Renal cortex interstitium (tissue), 11 donors: ENCODE data around the gene IFITM2. TPM values are rescaled to one million over a fixed set of nuclear protein-coding genes. Genes with fewer than 3 reads are reported as not detected.
"Not testable (repeated sequence)": the region's sequence is repeated elsewhere in the genome, so short reads cannot be mapped to it uniquely, and the experiment has no call there.

Experiments
- DNase-seq, 11 donors: peaks; one replicate each; pipeline ENCODE4 v3.0.0-alpha.2; 2013; ENCODE audit warnings: low read depth in 9 of 11, low spot score in 4 of 11; ENCODE audit errors: extremely low read depth in 1 of 11
- polyA plus RNA-seq, 3 donors: library from polyadenylated mRNA; unstranded; fragments of 120-200 nt; gene quantifications; one replicate each; pipeline ENCODE4 v1.2.1, GENCODE V29; 2013; ENCODE audit not compliant: insufficient read length in 3 of 3

IFITM2 gene
- polyA plus RNA-seq, 3 donors = 176 to 248 (median 216) TPM

DNA sequence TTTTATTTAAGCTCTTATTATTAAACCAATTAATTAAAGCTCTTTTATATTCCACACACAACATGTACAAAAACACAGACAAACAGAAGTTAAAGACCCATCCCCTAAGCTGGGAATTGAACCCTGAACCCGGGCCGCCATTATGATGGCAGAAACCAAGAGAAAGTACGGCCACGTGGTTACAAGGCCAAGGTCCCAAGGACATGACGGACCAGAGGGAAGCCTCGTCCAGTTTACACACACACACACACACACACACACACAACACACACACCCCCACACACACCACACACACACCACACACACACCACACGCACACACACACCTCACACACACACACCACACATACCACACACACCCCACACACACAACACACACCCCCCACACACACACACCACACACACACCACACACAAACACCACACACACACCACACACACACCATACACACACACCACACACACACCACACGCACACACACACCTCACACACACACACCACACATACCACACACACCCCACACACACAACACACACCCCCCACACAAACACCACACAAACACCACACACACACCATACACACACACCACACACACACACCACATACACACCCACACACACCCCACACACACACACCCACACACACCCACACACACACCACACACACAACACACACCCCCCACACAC, 41.8 kb downstream of the IFITM2 start:
- not testable (repeated sequence) for DNase-seq

DNA sequence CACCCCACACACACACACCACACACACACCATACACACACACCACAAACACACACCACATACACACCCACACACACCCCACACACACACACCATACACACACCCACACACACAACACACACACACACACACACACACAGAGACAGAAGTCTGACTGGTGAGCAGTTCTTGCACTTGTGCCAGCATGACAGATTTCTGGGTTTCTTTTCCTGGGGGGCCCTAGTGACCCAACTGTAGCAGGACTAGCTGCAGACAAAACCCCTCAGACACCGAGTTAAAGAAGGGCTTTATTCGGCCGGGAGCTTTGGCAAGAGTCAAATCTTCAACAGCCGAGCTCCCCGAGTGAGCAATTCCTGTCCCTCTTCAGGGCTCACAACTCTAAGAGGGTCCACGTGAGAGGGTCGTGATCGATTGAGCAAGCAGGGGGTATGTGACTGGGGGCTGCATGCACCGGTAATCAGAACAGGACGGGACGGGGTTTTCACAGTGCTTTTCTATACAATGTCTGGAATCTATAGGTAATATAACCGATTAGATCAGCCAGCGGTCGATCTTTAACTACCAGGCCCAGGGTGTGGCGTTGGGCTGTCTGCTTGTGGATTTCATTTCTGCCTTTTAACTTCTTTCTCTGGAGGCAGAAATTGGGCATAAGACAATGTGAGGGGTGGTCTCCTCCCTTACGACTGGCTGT, 42.6 kb downstream of the IFITM2 start:
- not testable (repeated sequence) for DNase-seq

DNA sequence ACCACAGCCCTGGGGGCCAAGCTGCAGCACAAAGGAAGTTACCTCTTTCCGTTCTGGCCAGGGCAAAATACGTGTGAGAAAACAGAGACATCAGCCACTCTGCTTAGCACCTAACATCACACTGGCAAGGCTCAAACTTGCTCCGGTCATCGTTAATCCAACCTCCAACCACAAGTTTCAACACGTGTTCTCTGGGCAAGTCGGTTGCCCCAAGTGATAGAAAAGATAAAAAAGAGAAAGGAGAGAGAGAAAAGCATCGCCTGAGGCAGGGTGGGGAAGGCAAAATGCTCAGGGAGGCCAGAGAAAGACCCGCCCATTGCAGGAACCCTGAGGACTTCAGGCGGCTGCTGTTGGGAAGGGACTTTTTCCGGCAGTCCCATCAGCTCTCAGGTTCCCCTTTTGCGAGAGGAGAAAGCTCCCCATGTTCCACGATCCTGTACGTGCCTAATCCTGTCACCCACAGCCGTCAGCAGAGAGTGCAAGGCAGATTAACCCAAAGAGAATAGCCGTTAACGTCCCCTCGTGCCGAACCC, 43.2 kb downstream of the IFITM2 start:
- DNase-seq = no peak

DNA sequence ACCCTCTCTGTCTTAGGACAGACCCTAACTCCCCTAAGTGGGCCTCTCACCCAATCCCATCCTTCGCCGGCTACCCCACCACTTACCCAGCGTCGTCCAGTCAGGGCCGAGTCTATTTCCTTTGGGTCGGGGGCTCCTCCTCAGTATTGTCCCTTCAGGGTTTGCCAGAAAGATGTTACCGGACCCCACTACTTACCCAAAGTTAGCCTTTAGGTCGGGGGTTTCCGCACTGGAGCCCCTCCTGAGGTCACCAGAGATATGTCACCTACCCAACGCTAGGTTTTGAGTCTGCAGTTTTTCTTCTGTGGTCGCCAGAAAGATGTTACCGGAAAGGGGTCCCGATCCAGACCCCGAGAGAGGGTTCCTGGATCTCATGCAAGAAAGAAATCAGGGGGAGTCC, 43.8 kb downstream of the IFITM2 start:
- no peak for DNase-seq

DNA sequence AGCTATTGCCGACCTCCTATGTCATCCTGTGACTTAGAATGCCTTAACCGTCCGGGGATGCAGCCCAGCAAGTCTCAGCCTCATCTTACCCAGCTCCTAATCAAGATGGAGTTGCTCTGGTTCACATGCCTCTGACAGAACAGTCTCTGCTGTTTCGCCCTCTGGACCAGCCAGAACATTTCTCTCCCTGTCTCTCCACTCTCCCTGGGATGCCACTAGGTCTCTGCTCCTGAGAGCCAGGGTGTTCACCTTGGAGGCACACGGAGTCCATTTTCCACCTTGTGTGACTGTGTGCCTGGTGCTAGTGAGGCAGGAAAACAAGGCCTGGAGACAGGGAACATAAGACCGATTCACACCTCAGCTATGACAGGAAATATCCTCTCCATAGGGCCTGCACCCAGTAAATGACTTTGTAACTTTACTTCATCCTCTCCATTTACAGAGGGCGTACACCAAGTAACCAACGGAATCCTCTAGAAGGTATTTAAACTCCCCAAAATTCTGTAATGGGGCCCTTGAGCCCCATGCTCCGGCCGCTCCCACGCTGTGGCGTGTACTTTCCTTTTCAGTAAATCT, 44.9 kb downstream of the IFITM2 start:
- DNase-seq = no peak

DNA sequence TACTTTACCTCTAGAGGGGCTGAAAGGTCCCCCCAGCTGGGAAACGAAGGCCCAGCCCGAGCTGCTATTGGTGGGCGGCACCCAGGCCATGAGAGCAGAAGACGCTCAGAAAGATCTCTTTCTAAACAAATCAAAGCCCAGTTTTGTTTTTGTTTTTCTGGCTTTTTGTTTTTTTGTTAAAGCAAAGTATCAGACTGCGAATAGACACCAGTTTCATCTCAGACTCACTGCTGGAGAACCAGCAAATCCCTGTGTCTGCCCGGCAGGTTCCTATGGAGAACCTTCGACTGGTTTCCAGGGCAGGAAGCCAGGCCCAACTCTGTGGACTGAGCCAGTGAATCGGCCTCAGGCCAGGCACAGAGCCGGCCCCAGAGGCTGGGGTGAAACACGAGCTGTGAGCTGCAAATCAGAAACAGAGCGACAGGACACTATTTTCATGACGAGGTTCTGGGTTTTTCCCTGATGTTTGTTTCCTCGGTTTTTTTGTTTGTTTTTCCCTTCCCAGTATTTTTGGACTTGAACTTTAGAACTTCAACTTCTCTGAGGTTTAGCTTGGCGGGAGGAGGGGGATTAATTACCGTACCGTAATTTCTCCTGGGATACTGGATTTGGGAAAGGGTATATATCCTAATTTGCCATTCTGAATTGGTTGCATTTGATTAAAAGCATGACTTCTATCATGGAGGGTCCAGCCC, 45.7 kb downstream of the IFITM2 start:
- peak in 5 of 11 donors; percentile 58 to 80 (median 70) for DNase-seq

DNA sequence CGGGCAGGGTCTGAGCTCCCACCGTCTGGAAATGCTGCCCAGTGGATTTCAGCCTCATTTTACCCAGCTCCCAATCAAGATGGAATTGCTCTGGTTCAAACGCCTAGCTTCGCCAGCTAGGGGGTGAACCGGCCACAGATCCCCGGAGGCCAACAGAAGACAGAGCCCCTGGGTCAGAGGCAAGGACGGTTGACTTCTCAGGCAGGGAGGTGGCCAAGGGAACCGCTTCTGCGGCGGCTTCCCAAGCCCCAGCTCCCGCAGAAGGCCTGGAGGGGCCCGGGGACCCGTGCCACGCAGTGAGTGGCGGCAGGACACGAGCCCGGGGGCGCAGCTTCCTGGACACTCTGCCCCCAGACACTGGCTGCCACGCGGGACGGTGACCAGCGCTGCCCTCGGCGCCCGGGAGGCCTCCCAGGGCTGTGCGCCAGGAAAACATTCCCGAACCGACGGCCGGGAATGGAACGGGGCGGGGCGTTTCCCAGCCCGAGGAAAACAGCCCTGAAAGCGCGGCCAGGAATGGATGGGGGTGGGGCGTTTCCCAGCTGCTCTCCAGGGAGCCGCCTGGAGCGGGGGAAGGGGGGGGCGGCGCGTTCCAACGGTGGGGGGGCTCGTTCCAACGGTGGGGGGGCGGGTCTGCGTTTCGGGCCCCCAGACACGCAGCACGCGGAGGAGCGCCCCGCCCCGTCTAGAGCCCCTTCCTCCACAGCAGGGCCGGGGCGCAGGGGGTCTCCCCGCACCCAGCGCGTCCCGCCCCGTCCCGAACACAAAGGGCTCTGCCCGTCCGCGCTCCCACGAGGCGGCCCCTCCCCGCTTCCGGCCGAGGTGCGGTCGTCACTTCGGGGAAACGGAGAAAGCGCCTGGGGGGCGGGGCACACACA, 48.2 kb downstream of the IFITM2 start:
- peak; percentile 79 to 93 (median 89) for DNase-seq

DNA sequence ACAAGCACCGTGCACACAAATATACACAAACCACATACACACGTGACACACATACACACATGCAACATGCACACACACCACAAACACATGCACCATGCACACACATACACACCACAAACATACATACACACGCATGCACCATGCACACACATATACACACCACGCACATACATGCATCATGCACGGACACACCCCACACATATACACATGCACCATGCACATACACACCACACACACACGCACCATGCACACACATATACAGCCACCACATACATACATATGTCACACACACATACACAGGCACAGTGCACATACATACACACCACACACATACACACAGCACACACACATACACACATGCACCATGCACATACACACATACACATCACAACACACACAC, 49.0 kb downstream of the IFITM2 start:
- DNase-seq = no peak

DNA sequence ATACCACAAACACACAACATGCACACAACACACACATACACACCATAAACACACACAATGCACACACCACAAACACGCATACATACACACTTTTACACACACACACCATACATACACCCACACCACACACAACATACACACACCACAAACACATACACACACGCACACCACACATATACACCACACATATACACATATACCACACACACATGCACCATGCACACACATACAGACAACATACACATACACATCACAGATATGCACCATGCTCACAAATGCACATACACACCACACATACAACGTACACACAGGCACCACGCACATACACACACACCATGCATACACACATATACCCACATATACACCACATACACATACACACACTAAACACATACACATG, 50.0 kb downstream of the IFITM2 start:
- DNase-seq = no peak

DNA sequence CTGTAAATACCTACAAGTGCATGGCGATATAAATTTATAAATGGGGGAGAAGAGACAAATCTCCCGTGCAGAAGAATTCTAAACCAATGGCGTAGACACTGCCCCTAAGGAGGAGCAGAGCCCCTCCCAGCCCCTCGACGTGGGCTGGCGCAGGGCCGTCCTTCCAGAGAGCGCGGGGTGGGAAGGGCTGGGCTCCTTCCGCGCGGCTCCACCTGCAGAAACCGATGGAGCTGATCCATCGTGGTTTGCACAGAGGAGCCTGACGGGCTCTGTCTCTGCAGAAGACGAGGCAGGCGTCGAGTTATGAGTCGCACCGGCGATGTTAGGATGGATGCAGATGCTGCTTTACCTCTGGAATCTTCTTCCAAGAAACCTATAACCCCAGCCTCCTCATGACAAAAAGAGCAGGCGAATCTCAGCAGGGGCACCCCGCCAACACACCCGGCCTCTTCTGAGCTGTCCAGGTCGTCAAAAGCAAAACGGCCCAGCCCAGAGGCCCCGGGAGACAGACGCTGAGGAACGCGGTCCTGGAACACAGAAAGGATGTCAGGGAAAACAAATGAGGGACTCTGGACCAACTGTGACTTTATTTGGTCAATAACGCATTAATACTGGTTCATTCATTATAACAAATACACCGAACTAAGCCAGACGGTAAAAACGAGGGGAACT, 50.6 kb downstream of the IFITM2 start:
- DNase-seq = no peak

Other genes with a start within 250 kb of the IFITM2 start
- 1 to 10 TPM in 1 of 3 donors, under 1 TPM in 1, not detected in 1; 0.48 to 1.9 TPM for gene SCGB1C1, start 114.7 kb upstream of the IFITM2 start, polyA plus RNA-seq
- gene BET1L, start 100.4 kb upstream of the IFITM2 start, polyA plus RNA-seq = 10 to 100 TPM; 36.1 to 47.8 (median 46.2) TPM
- gene RIC8A, start 100.1 kb upstream of the IFITM2 start, polyA plus RNA-seq = 10 to 100 TPM; 71.4 to 88.1 (median 80.9) TPM
- 10 to 100 TPM; 26.5 to 39.3 (median 29.2) TPM for gene SIRT3, start 71.5 kb upstream of the IFITM2 start, polyA plus RNA-seq
- 100 to 1,000 TPM; 132 to 155 (median 152) TPM for gene PSMD13, start 70.8 kb upstream of the IFITM2 start, polyA plus RNA-seq
- gene NLRP6, start 29.4 kb upstream of the IFITM2 start, polyA plus RNA-seq = under 1 TPM; 0.24 to 0.67 (median 0.55) TPM
- 10 to 100 TPM; 10.9 to 52.6 (median 29.2) TPM for gene PGGHG, start 18.7 kb upstream of the IFITM2 start, polyA plus RNA-seq
- gene IFITM5, start 8.3 kb upstream of the IFITM2 start, polyA plus RNA-seq = under 1 TPM in 2 of 3 donors, not detected in 1; 0.19 to 0.36 TPM
- gene IFITM1, start 6.2 kb downstream of the IFITM2 start, polyA plus RNA-seq = 10 to 100 TPM; 36.7 to 47.9 (median 42.5) TPM
- 100 to 1,000 TPM; 323 to 370 (median 359) TPM for gene IFITM3, start 13.0 kb downstream of the IFITM2 start, polyA plus RNA-seq
- 10 to 100 TPM; 64.8 to 99.5 (median 72.8) TPM for gene B4GALNT4, start 61.7 kb downstream of the IFITM2 start, polyA plus RNA-seq
- 1 to 10 TPM; 3.4 to 5.1 (median 4.6) TPM for gene PKP3, start 86.4 kb downstream of the IFITM2 start, polyA plus RNA-seq
- 10 to 100 TPM; 31.7 to 58.1 (median 56.9) TPM for gene SIGIRR, start 107.2 kb downstream of the IFITM2 start, polyA plus RNA-seq
- 10 to 100 TPM in 2 of 3 donors, 1 to 10 TPM in 1; 9.2 to 18.1 (median 10.3) TPM for gene ANO9, start 134.2 kb downstream of the IFITM2 start, polyA plus RNA-seq
- 10 to 100 TPM; 30.6 to 40.8 (median 35.9) TPM for gene PTDSS2, start 142.5 kb downstream of the IFITM2 start, polyA plus RNA-seq
- gene RNH1, start 199.4 kb downstream of the IFITM2 start, polyA plus RNA-seq = 10 to 100 TPM; 67.3 to 98.3 (median 98.2) TPM
- gene HRAS, start 227.8 kb downstream of the IFITM2 start, polyA plus RNA-seq = 10 to 100 TPM; 39.3 to 52.1 (median 50.3) TPM
- 1 to 10 TPM; 2.9 to 6.0 (median 4.3) TPM for gene LRRC56, start 229.7 kb downstream of the IFITM2 start, polyA plus RNA-seq